ENCODE data around the gene AQP4.

- no peak for TF ChIP-seq RBBP5 (conservative IDR thresholded peaks at IDR 0.05)
- TF ChIP-seq TCF12 (IDR thresholded peaks at IDR 0.05; ENCODE audit: low read depth, low read length) = no peak
- no peak for TF ChIP-seq NFYB (IDR thresholded peaks at IDR 0.05; ENCODE audit: insufficient read depth, low read depth, low read length)
- no peak for TF ChIP-seq IRF3 (IDR thresholded peaks at IDR 0.05)
- no peak for TF ChIP-seq NKRF (conservative IDR thresholded peaks at IDR 0.05)
- no peak for TF ChIP-seq TCF3 (IDR thresholded peaks at IDR 0.05; ENCODE audit: borderline replicate concordance, insufficient read depth, low read depth, low read length)
- TF ChIP-seq ELK1 (IDR thresholded peaks at IDR 0.05; ENCODE audit: low read depth, low read length) = no peak
- no peak for TF ChIP-seq E2F4 (IDR thresholded peaks at IDR 0.05; ENCODE audit: low read depth, low read length)
- TF ChIP-seq CTCF (IDR thresholded peaks at IDR 0.05 in 2 of 3, conservative IDR thresholded peaks at IDR 0.05 in 1 of 3; ENCODE audit: control insufficient read depth in 2 of 3, extremely low read depth in 1 of 3, insufficient read depth in 1 of 3, low read depth in 3 of 3, low read length in 3 of 3) = no peak
- no peak for TF ChIP-seq CUX1 (IDR thresholded peaks at IDR 0.05; ENCODE audit: insufficient replicate concordance, low read depth, low read length)
- TF ChIP-seq EZH2 (IDR thresholded peaks at IDR 0.05; ENCODE audit: borderline replicate concordance, control insufficient read depth, low read depth, low read length) = no peak
- TF ChIP-seq REST (IDR thresholded peaks at IDR 0.05; ENCODE audit: low read depth, low read length) = no peak
- TF ChIP-seq MAX (IDR thresholded peaks at IDR 0.05; ENCODE audit: low read depth, low read length) = no peak
- no peak for TF ChIP-seq USF1 (IDR thresholded peaks at IDR 0.05; ENCODE audit: borderline replicate concordance, extremely low read length, insufficient read depth, low read depth, low read length)
Measured at GRCh38 chr18:26827581-26827980, 37.9 kb downstream of the AQP4 start.

All from GM12878 (cell line).